Esophagus squamous epithelium (tissue), 5 donors: ENCODE data around the gene MMP24. TPM values are rescaled to one million over a fixed set of nuclear protein-coding genes. Genes with fewer than 3 reads are reported as not detected.

Experiments
- DNase-seq: peaks from one replicate; lab custom pipeline; 2025; lab: John Stamatoyannopoulos, UW
- H3K27ac ChIP-seq, 4 donors: fragments of 200-600 bp; sonication (generic); one replicate each; pipeline ENCODE4 v1.5.1; 2016 to 2019; ENCODE audit warnings: mild to moderate bottlenecking in 1 of 4
- H3K27me3 ChIP-seq, 4 donors: fragments of 200-600 bp; sonication (generic); 1 replicate in 3 of 4; 2 replicates in 1 of 4; pipeline versions ENCODE4 v1.5.1 to v1.6.0; 2017 to 2021; ENCODE audit warnings: antibody characterized with exemption in 1 of 4
- H3K36me3 ChIP-seq, 3 donors: fragments of 200-600 bp; sonication (generic); one replicate each; pipeline ENCODE4 v1.5.1; 2016 to 2019
- H3K4me1 ChIP-seq, 3 donors: fragments of 200-600 bp; sonication (generic); one replicate each; pipeline ENCODE4 v1.5.1; 2017 to 2019
- H3K4me3 ChIP-seq, 4 donors: fragments of 200-600 bp; sonication (generic); 1 replicate in 3 of 4; 2 replicates in 1 of 4; pipeline ENCODE4 v1.5.1; 2016 to 2019; ENCODE audit warnings: mild to moderate bottlenecking in 2 of 4, moderate library complexity in 1 of 4
- H3K9me3 ChIP-seq, 3 donors: fragments of 200-600 bp; sonication (generic); one replicate each; pipeline ENCODE4 v1.5.1; 2016 to 2019
- CTCF ChIP-seq, 6 experiments: fragments of 450-650 bp in 4 of 6; fragments of 200-600 bp in 2 of 6; sonication (generic) in 2 of 6; IDR thresholded peaks; one replicate each; pipeline ENCODE4 v1.5.1; 2016 to 2019; ENCODE audit warnings: antibody characterized with exemption in 6 of 6, mild to moderate bottlenecking in 4 of 6, moderate library complexity in 4 of 6
- POLR2A ChIP-seq, 4 donors: fragments of 450-650 bp; IDR thresholded peaks; one replicate each; pipeline ENCODE4 v1.6.1; 2017; ENCODE audit warnings: antibody characterized with exemption in 4 of 4, mild to moderate bottlenecking in 4 of 4, moderate library complexity in 3 of 4
- WGBS, 2 donors: methylation state at CpG; one replicate each; pipeline ENCODE4 v1.1.5; 2018; 5-methylcytosine and 5-hydroxymethylcytosine counted together
- intact Hi-C: fragments of 100-400 bp; cut with DNase I; formaldehyde crosslinking; loops from one replicate; pipeline ENCODE4 v1.15.0; 2022
- total RNA-seq, 4 donors: library from RNA; depleted of rRNA; stranded (reverse); fragments of >200 nt; gene quantifications; one replicate each; pipeline ENCODE4 v1.1.0, GENCODE V29; 2016
- donor health status: DM: yes; HTN: yes; CAD: no.

MMP24 gene
- total RNA-seq, 4 donors from 2014 or later: 0.06 to 0.38 (median 0.08) TPM; not detected in 1

GRCh38 chr20:35293303-35294292 lies 67.1 kb downstream of the MMP24 start:
- peaks cover 5 to 69% (median 13%) of the 10 kb centered on the region in 3 donors for H3K4me1 ChIP-seq
- H3K27me3 ChIP-seq: peaks cover 0 to 29% (median 0%) of the 10 kb centered on the region in 4 donors
- TF ChIP-seq POLR2A (IDR thresholded peaks at IDR 0.05) (no peak), CTCF (IDR thresholded peaks at IDR 0.05) (no peak)
- H3K4me3 ChIP-seq: no peak overlapping the region
- no peak overlapping the region for H3K27ac ChIP-seq
- peaks cover 0 to 3% (median 0%) of the 10 kb centered on the region in 3 donors for H3K36me3 ChIP-seq
- intact Hi-C loops: no loop called here
- WGBS, 2 donors: 91 to 97% methylated on average over 9 to 19 of the region's 19 CpGs
- no peak for DNase-seq
- H3K9me3 ChIP-seq: no peaks in the 10 kb centered on the region

- WGBS, 2 donors: 63 to 67% methylated on average over 5 of the region's 5 CpGs
- TF ChIP-seq CTCF (IDR thresholded peaks at IDR 0.05) (no peak), POLR2A (IDR thresholded peaks at IDR 0.05) (no peak)
Observed at GRCh38 chr20:35294293-35294685, 67.8 kb downstream of the MMP24 start.

GRCh38 chr20:35295058-35295457 lies 68.6 kb downstream of the MMP24 start:
- 78 to 79% methylated on average over 8 of the region's 8 CpGs for WGBS, 2 donors
- DNase-seq: no peak
- Histone ChIP-seq H3K4me1 (peaks cover 5 to 67% (median 13%) of the 10 kb centered on the region in 3 donors), H3K9me3 (no peaks in the 10 kb centered on the region), H3K27ac (no peak overlapping the region), H3K36me3 (no peaks in the 10 kb centered on the region), H3K27me3 (peaks cover 0 to 29% (median 0%) of the 10 kb centered on the region in 4 donors), H3K4me3 (no peak overlapping the region)
- intact Hi-C loops: no loop called here
- no peak for TF ChIP-seq CTCF (IDR thresholded peaks at IDR 0.05)
- no peak for TF ChIP-seq POLR2A (IDR thresholded peaks at IDR 0.05)

More at GRCh38 chr20:35294293-35294685, 67.8 kb downstream of the MMP24 start:
- Histone ChIP-seq H3K4me1 (peaks cover 5 to 70% (median 13%) of the 10 kb centered on the region in 3 donors), H3K4me3 (no peak overlapping the region), H3K36me3 (no peaks in the 10 kb centered on the region), H3K9me3 (no peaks in the 10 kb centered on the region), H3K27me3 (peaks cover 0 to 29% (median 0%) of the 10 kb centered on the region in 4 donors), H3K27ac (no peak overlapping the region)
- DNase-seq: no peak
- intact Hi-C loops: no loop called here

- DNase-seq: no peak
Observed at GRCh38 chr20:35295674-35296073, 69.2 kb downstream of the MMP24 start.

More at GRCh38 chr20:35295674-35296073, 69.2 kb downstream of the MMP24 start:
- Histone ChIP-seq H3K27me3 (peaks cover 0 to 29% (median 0%) of the 10 kb centered on the region in 4 donors), H3K4me3 (no peak overlapping the region), H3K4me1 (peaks cover 5 to 61% (median 13%) of the 10 kb centered on the region in 3 donors), H3K36me3 (no peaks in the 10 kb centered on the region), H3K27ac (no peak overlapping the region), H3K9me3 (no peaks in the 10 kb centered on the region)
- TF ChIP-seq CTCF (IDR thresholded peaks at IDR 0.05): no peak
- 72 to 75% methylated on average over 8 of the region's 8 CpGs for WGBS, 2 donors
- intact Hi-C loops: no loop called here
